Tibial artery (tissue), 4 donors: ENCODE measurements around the gene NAT14.

Experiments used
- DNase-seq, 2 donors: peaks; one replicate each; pipeline ENCODE4 v3.0.0-alpha.2; 2019
- H3K27ac ChIP-seq, 2 donors: fragments of 200-600 bp; sonication (generic) in 1 of 2; 1 replicate in 1 of 2; 2 replicates in 1 of 2; pipeline ENCODE4 v1.5.1; 2018 to 2019; ENCODE audit warnings: mild to moderate bottlenecking in 1 of 2
- H3K27me3 ChIP-seq, 2 donors: fragments of 200-600 bp; sonication (generic) in 1 of 2; one replicate each; pipeline versions ENCODE4 v1.5.1 to v1.6.0; 2016 to 2019
- H3K36me3 ChIP-seq, 3 donors: fragments of 200-600 bp; sonication (generic) in 2 of 3; one replicate each; pipeline ENCODE4 v1.5.1; 2016 to 2019; ENCODE audit warnings: mild to moderate bottlenecking in 2 of 3
- H3K4me1 ChIP-seq, 4 donors: fragments of 200-600 bp; sonication (generic) in 2 of 4; 1 replicate in 3 of 4; 2 replicates in 1 of 4; pipeline ENCODE4 v1.5.1; 2016 to 2019
- H3K4me3 ChIP-seq, 2 donors: fragments of 200-600 bp; sonication (generic) in 1 of 2; 1 replicate in 1 of 2; 2 replicates in 1 of 2; pipeline ENCODE4 v1.5.1; 2018 to 2019; ENCODE audit warnings: mild to moderate bottlenecking in 2 of 2
- H3K9me3 ChIP-seq, 3 donors: fragments of 200-600 bp; sonication (generic) in 1 of 3; one replicate each; pipeline ENCODE4 v1.5.1; 2016 to 2019
- CTCF ChIP-seq, 2 experiments: fragments of 200-600 bp in 1 of 2; fragments of 450-650 bp in 1 of 2; IDR thresholded peaks; one replicate each; pipeline ENCODE4 v1.5.1; 2017 to 2019; ENCODE audit warnings: antibody characterized with exemption in 2 of 2, mild to moderate bottlenecking in 1 of 2, moderate library complexity in 1 of 2
- intact Hi-C: fragments of 100-400 bp; cut with DNase I; formaldehyde crosslinking; loops from one replicate; pipeline ENCODE4 v1.15.0; 2023; ENCODE audit warnings: low total_unique reads

NAT14 gene

GRCh38 chr19:55504252-55504603 is 19.2 kb downstream of the NAT14 start:
- Histone ChIP-seq H3K4me1 (peaks cover 0 to 13% (median 4%) of the 10 kb centered on the region in 4 donors), H3K27ac (no peak overlapping the region), H3K9me3 (no peaks in the 10 kb centered on the region), H3K4me3 (peak overlapping the region in 1 of 2 donors; percentile 60), H3K36me3 (peaks cover 0 to 8% (median 0%) of the 10 kb centered on the region in 3 donors), H3K27me3 (peaks cover 0 to 10% of the 10 kb centered on the region in 2 donors)
- TF ChIP-seq CTCF (IDR thresholded peaks at IDR 0.05): no peak
- no peak for DNase-seq
- intact Hi-C loops: loop anchor here (2.0 to 5.0 kb wide), 2 partner anchors 37 to 357 kb away; partner anchors contain the start of gene TNNT1

GRCh38 chr19:55504981-55505380 is 20.0 kb downstream of the NAT14 start:
- Histone ChIP-seq H3K36me3 (peaks cover 0 to 4% (median 0%) of the 10 kb centered on the region in 3 donors), H3K9me3 (no peaks in the 10 kb centered on the region), H3K4me3 (no peak overlapping the region), H3K27me3 (peaks cover 0 to 11% of the 10 kb centered on the region in 2 donors), H3K4me1 (peaks cover 0 to 13% (median 4%) of the 10 kb centered on the region in 4 donors), H3K27ac (no peak overlapping the region)
- intact Hi-C loops: loop anchor here (2.0 to 5.0 kb wide), 2 partner anchors 38 to 358 kb away; partner anchors contain the start of gene TNNT1
- no peak for TF ChIP-seq CTCF (IDR thresholded peaks at IDR 0.05)
- no peak for DNase-seq

- H3K27ac ChIP-seq: no peak overlapping the region
- no peak for DNase-seq
- intact Hi-C loops: no loop called here
- peaks cover 0 to 18% of the 10 kb centered on the region in 2 donors for H3K27me3 ChIP-seq
- H3K9me3 ChIP-seq: no peaks in the 10 kb centered on the region
- no peak for TF ChIP-seq CTCF (IDR thresholded peaks at IDR 0.05)
- no peak overlapping the region for H3K4me3 ChIP-seq
- H3K36me3 ChIP-seq: no peaks in the 10 kb centered on the region
- peaks cover 0 to 13% (median 4%) of the 10 kb centered on the region in 4 donors for H3K4me1 ChIP-seq
Measured at GRCh38 chr19:55508120-55508519, 23.1 kb downstream of the NAT14 start.

- Histone ChIP-seq H3K9me3 (no peaks in the 10 kb centered on the region), H3K27me3 (peaks cover 0 to 19% of the 10 kb centered on the region in 2 donors), H3K27ac (peak overlapping the region; percentile 66 to 73), H3K4me3 (peak overlapping the region; percentile 34 to 55), H3K4me1 (peaks cover 0 to 10% (median 5%) of the 10 kb centered on the region in 4 donors), H3K36me3 (no peaks in the 10 kb centered on the region)
- intact Hi-C loops: loop anchor here (2.0 to 5.0 kb wide), 2 partner anchors 90 to 105 kb away; partner anchors contain the start of gene ZNF784
- DNase-seq: peak; percentile 90 to 94
- TF ChIP-seq CTCF (IDR thresholded peaks at IDR 0.05): peak; percentile 80 to 94
Measured at GRCh38 chr19:55516878-55517620, 32.1 kb downstream of the NAT14 start.

DNA sequence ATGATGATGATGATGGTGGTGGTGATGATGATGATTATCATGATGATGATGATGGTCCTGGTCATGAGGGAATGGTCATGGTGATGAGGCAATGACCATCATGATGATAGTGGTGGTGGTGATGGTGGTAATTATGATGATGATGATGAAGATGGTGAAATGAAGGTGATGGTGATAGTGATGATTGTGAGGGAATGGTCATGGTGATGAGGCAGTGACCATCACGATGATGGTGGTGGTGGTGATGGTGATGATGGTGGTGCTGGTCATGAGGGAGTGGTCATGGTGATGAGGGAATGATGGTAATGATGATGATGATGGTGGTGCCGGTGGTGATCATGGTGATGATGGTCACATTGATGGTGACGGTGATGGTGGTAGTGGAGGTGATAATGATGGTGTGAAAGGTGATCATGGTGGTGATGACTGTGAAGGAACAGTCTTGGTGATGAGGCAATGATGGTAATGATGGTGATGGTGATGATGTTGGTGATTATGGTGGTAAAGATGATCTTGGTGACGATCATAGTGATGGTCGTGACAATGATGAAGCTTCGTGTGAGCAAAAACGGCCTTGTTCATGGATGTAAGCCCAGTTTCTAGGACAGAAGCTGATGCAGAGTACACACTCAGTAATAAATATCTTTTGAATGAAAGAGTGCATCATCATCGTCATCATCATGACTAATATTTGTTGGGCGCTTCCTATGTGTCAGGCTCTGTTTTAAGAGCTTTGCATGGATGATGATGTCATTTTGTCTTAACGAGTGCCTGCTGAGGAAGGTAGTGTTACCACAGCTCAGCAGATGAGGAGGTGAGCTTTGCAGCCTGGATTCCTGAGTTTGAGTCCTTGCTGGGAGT is 34.7 kb downstream of the NAT14 start:
- peaks cover 0 to 37% of the 10 kb centered on the region in 2 donors for H3K27me3 ChIP-seq
- H3K4me3 ChIP-seq: no peak overlapping the region
- TF ChIP-seq CTCF (IDR thresholded peaks at IDR 0.05): no peak
- H3K36me3 ChIP-seq: no peaks in the 10 kb centered on the region
- DNase-seq: no peak
- no peaks in the 10 kb centered on the region for H3K9me3 ChIP-seq
- no peak overlapping the region for H3K27ac ChIP-seq
- H3K4me1 ChIP-seq: peaks cover 0 to 10% (median 5%) of the 10 kb centered on the region in 4 donors
- intact Hi-C loops: loop anchor here (5.0 kb wide), 1 partner anchor 103 kb away; the partner anchor contains the start of gene ZNF784
